GM18867 (cell line): ENCODE measurements around the gene YOD1.
A peak's percentile ranks its signal among the peaks of the same experiment; 100 is the strongest.

Experiments used
- ATAC-seq: cut with Tn5 transposase; IDR thresholded peaks from one replicate; pipeline ENCODE4 v1.9.1; 2021; ENCODE audit warnings: mild to moderate bottlenecking, moderate library complexity; ENCODE audit not compliant: unreplicated experiment

The YOD1 gene

GRCh38 chr1:207073906-207074820 is 23.2 kb upstream of the YOD1 start:
- no peak for ATAC-seq

GRCh38 chr1:207072233-207072632 is 21.2 kb upstream of the YOD1 start:
- no peak for ATAC-seq

DNA sequence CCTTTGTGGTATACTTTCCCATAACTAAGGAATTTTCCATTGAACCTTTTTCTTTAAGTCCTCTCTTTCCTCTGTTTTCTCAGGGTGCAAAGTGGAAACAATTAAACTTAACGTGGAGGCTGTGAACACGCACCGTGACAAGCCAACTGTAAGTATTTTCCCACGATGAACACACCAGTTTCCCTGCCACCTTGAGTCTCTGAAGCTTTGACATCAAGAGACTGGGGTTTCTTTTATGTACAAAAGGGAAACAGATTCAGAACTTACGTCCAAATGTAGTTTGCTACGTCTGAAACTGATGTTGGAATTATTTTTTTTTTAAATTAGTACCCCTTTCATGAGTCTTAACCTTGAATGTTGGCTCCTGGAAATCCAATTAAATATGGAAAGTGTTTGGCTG is 20.4 kb upstream of the YOD1 start:
- no peak for ATAC-seq

DNA sequence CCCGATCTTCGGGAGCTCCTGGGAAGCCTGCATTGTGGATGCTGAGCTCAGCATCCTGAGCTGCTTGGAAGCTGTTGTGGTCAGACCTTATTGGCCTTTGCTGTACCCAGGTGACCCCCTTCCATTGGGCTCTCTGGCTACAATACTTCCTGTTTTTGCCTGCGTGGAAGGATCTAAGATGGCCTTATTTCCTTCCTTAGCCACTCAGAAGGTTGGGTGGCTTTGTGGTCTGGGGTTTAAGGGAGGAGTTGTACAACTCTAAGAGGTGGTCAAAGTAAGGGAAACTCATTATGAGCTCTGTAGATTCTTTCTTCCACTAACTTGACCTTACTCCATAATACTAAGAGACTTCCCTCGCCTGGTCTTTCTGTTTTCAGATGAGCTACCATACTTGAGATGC is 19.8 kb upstream of the YOD1 start:
- ATAC-seq = no peak

DNA sequence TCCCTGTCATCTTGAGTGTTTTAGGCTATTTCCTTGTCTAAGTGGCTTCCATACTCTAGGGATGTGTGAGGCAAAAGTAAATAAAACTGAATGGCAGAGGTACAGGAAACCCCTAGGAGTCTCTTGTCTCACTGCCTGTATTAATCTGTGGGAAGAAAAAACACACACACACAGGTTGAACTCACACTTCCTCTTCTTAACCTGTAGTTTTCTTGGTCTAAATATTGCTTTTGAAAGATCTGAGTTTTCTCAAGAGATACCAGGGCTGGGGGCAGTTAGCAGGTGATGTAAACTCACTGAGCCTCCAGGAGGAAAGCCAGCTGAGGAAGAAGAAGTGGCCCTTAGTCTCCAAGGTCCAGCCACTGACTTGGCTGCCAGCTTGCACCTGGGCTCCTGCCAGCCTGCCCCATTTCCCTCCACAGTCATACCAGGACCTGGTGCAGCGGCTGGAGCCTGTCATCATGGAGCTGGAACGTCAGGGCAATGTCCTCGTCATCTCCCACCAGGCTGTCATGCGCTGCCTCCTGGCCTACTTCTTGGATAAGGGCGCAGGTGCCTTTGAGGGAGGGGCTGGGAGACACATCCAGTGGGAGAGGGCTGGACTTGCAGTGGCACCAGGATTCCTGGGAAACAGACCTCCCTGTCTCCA is 19.0 kb upstream of the YOD1 start:
- peak; percentile 59 for ATAC-seq

DNA sequence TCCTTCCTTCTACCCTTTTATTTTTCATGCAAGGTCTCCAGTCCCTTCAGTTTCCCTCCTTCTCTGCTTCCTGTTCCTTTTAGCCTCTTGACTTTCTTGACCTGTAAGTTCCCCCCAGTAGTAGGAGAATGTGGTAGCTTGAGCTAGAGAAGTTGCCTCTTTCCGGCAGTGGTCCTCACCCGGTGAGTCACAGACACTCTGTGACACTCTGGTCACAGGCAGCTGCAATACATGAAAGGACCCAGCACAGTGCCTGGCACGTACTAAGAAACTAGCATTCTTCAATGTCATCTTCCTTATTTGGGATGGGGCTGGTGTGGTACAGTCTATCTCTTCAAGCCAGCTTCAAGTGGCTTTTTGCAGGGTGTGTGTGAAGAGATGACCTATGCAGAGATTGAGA is 18.1 kb upstream of the YOD1 start:
- no peak for ATAC-seq

GRCh38 chr1:207067665-207068064 is 16.7 kb upstream of the YOD1 start:
- no peak for ATAC-seq

GRCh38 chr1:207067185-207067584 is 16.2 kb upstream of the YOD1 start:
- ATAC-seq = no peak

GRCh38 chr1:207064561-207064960 is 13.6 kb upstream of the YOD1 start:
- ATAC-seq = no peak

- no peak for ATAC-seq
Observed at GRCh38 chr1:207063014-207063413, 12.0 kb upstream of the YOD1 start.

GRCh38 chr1:207062058-207062457 is 11.1 kb upstream of the YOD1 start:
- no peak for ATAC-seq

DNA sequence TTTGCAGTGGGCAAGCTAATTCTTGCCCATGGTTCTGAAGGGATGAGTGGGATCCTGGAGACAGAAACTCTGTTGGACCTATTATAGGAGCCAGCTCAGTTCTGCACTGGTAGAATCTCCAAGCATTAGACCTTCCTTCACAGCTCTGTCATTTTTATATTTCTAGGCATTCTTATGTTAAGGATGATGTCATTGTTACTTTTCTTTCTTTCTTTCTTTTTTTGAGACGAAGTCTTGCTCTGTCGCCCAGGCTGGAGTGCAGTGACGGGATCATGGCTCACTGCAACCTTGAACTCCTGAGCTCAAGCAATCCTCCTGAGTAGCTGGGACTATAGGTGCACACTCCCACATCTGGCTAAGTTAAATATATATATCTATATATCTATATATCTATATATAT is 9.6 kb upstream of the YOD1 start:
- no peak for ATAC-seq

DNA sequence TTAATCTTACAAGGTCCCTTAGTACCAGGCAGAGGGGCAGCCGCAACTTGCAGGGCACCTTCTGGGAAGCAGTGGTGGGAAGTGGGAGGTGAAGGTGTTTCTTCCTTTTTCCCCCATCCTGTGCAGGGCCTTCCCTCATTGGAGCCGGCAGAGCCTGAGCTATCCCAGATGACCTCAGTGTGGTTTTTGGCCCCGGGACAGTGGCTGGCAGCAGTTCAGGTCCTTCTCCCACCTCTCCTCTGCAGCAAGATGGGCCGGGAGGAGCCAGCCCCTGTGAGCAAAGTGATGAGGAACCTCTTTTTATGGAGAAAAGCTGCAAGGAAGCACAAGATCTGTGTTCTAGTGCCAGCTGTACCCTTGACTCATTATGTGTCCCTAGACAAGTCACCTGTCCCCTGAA is 8.9 kb upstream of the YOD1 start:
- ATAC-seq = no peak

GRCh38 chr1:207058878-207059867 is 8.2 kb upstream of the YOD1 start:
- no peak for ATAC-seq

DNA sequence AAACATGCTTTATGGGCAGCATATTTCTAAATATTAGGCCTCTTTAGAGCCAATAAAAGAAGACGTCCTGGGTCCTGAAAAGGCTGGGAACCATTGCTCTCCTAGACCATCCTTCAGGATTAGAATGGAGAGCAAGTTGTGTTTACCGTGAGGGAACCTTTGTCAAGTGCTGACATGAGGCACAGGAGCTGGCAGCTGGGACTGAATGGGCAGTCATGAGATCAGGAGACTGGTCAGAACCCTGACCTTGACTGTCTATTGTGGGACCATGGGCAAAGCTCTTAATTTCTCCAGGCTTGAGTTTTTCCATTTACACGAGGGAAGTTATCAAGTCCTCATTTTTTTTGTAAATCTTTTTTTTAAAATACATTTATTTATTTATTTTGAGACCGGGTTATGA is 7.2 kb upstream of the YOD1 start:
- no peak for ATAC-seq

DNA sequence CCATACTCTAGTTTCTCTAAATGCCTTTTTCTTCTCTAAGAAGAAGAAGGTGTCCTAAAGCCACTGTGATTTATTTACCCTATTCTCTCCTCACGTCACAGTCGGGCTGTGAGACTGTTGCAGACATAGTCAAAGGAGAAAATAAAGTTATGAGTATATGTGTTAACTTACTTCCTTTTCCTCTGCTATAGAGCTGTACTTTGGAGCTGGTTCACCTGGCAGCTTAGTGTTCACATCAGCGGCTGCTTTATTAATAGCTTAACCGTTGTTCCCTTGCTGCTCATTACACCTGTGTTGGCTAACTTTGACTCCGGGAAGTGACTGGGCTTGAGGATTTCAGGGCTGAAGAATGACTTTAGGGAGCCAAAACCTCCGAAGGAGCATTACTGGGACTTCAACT is 5.7 kb upstream of the YOD1 start:
- no peak for ATAC-seq

DNA sequence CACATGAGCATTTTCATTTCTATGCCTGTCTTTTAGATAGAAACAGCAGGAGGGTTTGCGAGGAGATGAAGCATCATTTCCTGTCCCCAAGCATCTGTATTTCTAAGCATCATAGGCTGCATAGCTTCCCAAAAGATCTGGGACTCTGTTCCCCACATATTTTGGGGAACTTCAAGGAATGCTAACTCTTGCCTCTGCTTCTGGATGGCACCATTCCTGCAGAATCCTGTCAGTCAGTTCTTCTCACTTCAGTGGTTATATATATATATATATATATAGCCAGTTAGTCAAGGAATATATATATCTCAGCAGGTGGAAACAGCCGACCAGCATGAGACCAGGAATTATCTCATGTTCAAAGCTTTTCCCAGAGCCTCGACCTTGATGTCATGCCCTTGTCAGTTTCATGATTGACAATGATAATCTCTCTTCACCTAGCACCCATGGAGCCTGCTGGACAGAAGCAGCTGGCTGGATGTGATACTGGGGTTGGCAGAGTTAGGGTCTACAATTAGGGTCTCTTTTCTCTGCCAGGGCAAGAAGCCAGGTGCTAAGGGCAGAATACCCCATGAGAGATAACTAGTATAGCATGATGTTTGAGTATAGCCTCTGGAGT is 4.5 kb upstream of the YOD1 start:
- ATAC-seq = no peak

DNA sequence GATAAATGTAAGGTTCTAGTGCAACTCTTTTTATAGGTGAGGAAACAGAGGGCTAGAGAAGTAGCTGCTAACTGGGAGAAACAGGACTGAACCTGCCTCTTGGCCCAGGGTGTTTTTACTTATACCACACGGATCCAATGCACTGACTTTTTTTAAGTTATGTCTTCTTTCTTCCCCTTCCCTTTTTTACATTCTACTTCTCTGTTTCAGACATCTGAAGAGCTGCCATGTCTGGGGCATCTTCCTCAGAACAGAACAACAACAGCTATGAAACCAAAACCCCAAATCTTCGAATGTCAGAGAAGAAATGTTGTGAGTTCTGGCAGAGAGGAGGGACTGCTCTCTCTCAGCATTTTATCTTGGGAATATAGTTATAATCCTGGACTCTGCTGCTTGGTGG is 3.5 kb upstream of the YOD1 start:
- ATAC-seq = no peak

- ATAC-seq = peak; percentile 84
Observed at GRCh38 chr1:207052911-207053769, 2.1 kb upstream of the YOD1 start, which contains the start of gene PFKFB2. Gene PFKFB2 (plus strand): TSS chr1:207053275. CDS start chr1:207054718, 1,443 bp downstream.
